Measurements from ENCODE around the gene MAD1L1.
A peak's percentile ranks its signal among the peaks of the same experiment; 100 is the strongest.

The MAD1L1 gene

GRCh38 chr7:2019461-2019710 lies 213.4 kb downstream of the MAD1L1 start:
- Histone ChIP-seq H3K23ac (ENCODE audit: low read length) (no peak overlapping the region), H3K18ac (ENCODE audit: low read length) (no peak overlapping the region), H3K27ac (ENCODE audit: low read depth, low read length) (no peak overlapping the region), H3K79me1 (ENCODE audit: low read length) (no peaks in the 10 kb centered on the region), H4K12ac (ENCODE audit: low read depth, low read length) (no peak overlapping the region), H2BK120ac (ENCODE audit: insufficient read depth, low read length, poor library complexity) (no peak overlapping the region), H2BK5ac (ENCODE audit: low read depth, low read length, poor library complexity) (no peak overlapping the region), H3K4me2 (ENCODE audit: low read length) (no peak overlapping the region), H3K36me3 (ENCODE audit: control insufficient read depth in 1 of 2, insufficient read depth in 2 of 2, low read length in 2 of 2) (no peaks in the 10 kb centered on the region), H3K4me1 (ENCODE audit: control insufficient read depth in 1 of 2, insufficient read depth in 2 of 2, low read length in 2 of 2) (peaks cover 2 to 3% of the 10 kb centered on the region in 2 experiments), H3K4ac (ENCODE audit: low read depth, low read length) (no peak overlapping the region), H3K9me3 (ENCODE audit: insufficient read depth, low read depth, low read length) (peaks cover under 1% of the 10 kb centered on the region), H4K8ac (ENCODE audit: low read depth, low read length) (no peak overlapping the region), H2BK12ac (ENCODE audit: low read length) (no peak overlapping the region), H3K79me2 (ENCODE audit: control insufficient read depth, insufficient read depth, low read length, poor library complexity) (peaks cover 2% of the 10 kb centered on the region), H3K14ac (ENCODE audit: low read length) (no peak overlapping the region), H2AFZ (ENCODE audit: insufficient read depth, low read length, poor library complexity) (no peak overlapping the region), H3K27me3 (ENCODE audit: insufficient read depth, low read length) (no peaks in the 10 kb centered on the region), H2AK5ac (ENCODE audit: low read length) (no peak overlapping the region), H3K4me3 (ENCODE audit: low read depth, low read length) (no peak overlapping the region), H3K9ac (ENCODE audit: low read length) (no peak overlapping the region), H4K91ac (ENCODE audit: low read depth, low read length) (no peak overlapping the region)
- no CpG with 5 or more reads among the region's 10 CpGs for WGBS (ENCODE audit: extremely low coverage, insufficient coverage, insufficient read length)
- no peak for DNase-seq

GRCh38 chr7:2018569-2019460 lies 213.9 kb downstream of the MAD1L1 start:
- H3K27ac ChIP-seq (ENCODE audit: low read depth, low read length) = no peak overlapping the region
- H3K4ac ChIP-seq (ENCODE audit: low read depth, low read length) = no peak overlapping the region
- WGBS (ENCODE audit: extremely low coverage, insufficient coverage, insufficient read length) = no CpG with 5 or more reads among the region's 28 CpGs
- no peaks in the 10 kb centered on the region for H3K79me1 ChIP-seq (ENCODE audit: low read length)
- H3K4me1 ChIP-seq (ENCODE audit: control insufficient read depth in 1 of 2, insufficient read depth in 2 of 2, low read length in 2 of 2) = peaks cover 2 to 3% of the 10 kb centered on the region in 2 experiments
- no peak overlapping the region for H2BK120ac ChIP-seq (ENCODE audit: insufficient read depth, low read length, poor library complexity)
- no peak overlapping the region for H2AFZ ChIP-seq (ENCODE audit: insufficient read depth, low read length, poor library complexity)
- H4K8ac ChIP-seq (ENCODE audit: low read depth, low read length) = peak overlapping the region; percentile 2
- H3K4me3 ChIP-seq (ENCODE audit: low read depth, low read length) = no peak overlapping the region
- no peak overlapping the region for H3K23ac ChIP-seq (ENCODE audit: low read length)
- no peak overlapping the region for H2BK5ac ChIP-seq (ENCODE audit: low read depth, low read length, poor library complexity)
- no peak overlapping the region for H3K14ac ChIP-seq (ENCODE audit: low read length)
- no peaks in the 10 kb centered on the region for H3K27me3 ChIP-seq (ENCODE audit: insufficient read depth, low read length)
- no peak overlapping the region for H4K12ac ChIP-seq (ENCODE audit: low read depth, low read length)
- peak in 1 of 2 donors; percentile 25 for DNase-seq
- H2BK12ac ChIP-seq (ENCODE audit: low read length) = no peak overlapping the region
- no peaks in the 10 kb centered on the region for H3K36me3 ChIP-seq (ENCODE audit: control insufficient read depth in 1 of 2, insufficient read depth in 2 of 2, low read length in 2 of 2)
- H3K79me2 ChIP-seq (ENCODE audit: control insufficient read depth, insufficient read depth, low read length, poor library complexity) = peaks cover 2% of the 10 kb centered on the region
- no peak overlapping the region for H3K9ac ChIP-seq (ENCODE audit: low read length)
- no peak overlapping the region for H2AK5ac ChIP-seq (ENCODE audit: low read length)
- H3K9me3 ChIP-seq (ENCODE audit: insufficient read depth, low read depth, low read length) = no peaks in the 10 kb centered on the region
- H3K4me2 ChIP-seq (ENCODE audit: low read length) = no peak overlapping the region
- no peak overlapping the region for H3K18ac ChIP-seq (ENCODE audit: low read length)
- H4K91ac ChIP-seq (ENCODE audit: low read depth, low read length) = no peak overlapping the region

DNA sequence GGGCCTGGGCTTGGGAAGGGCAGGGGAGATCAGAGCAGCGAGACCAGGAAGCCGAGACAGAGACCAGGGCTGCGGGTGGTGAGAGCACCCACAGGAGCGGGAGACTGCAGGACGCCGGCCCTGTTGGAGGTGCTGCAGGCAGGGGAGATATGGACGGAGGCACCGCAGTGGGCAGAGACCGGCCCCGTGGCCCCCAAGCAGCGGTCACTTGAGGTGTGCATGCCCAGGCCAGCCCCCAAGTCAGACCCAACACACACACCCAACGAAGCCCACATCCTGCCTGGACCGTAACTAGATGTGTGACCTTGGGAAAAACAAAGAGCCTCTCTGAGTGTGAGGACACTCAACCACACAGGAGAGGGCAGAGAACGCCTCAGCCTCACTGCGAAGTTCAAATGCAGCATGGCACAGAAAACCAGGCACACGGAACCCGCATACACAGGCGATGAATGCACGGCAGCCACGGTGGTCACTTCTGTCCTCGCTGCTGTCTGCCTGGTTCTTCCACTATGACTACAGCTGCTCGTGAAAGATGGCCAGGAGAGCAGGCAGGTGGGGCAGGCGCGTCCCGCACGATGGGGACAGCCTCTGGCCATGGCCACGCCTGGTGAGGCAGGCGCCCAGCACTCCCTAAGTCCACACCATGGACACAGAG lies 214.7 kb downstream of the MAD1L1 start:
- Histone ChIP-seq H3K23ac (ENCODE audit: low read length) (no peak overlapping the region), H2BK120ac (ENCODE audit: insufficient read depth, low read length, poor library complexity) (no peak overlapping the region), H3K27ac (ENCODE audit: low read depth, low read length) (no peak overlapping the region), H2BK5ac (ENCODE audit: low read depth, low read length, poor library complexity) (no peak overlapping the region), H3K9ac (ENCODE audit: low read length) (no peak overlapping the region), H3K18ac (ENCODE audit: low read length) (no peak overlapping the region), H3K27me3 (ENCODE audit: insufficient read depth, low read length) (no peaks in the 10 kb centered on the region), H2AFZ (ENCODE audit: insufficient read depth, low read length, poor library complexity) (no peak overlapping the region), H4K91ac (ENCODE audit: low read depth, low read length) (no peak overlapping the region), H3K4me2 (ENCODE audit: low read length) (no peak overlapping the region), H3K4ac (ENCODE audit: low read depth, low read length) (no peak overlapping the region), H4K12ac (ENCODE audit: low read depth, low read length) (no peak overlapping the region), H3K14ac (ENCODE audit: low read length) (no peak overlapping the region), H4K8ac (ENCODE audit: low read depth, low read length) (no peak overlapping the region), H3K4me1 (ENCODE audit: control insufficient read depth in 1 of 2, insufficient read depth in 2 of 2, low read length in 2 of 2) (peaks cover 2 to 3% of the 10 kb centered on the region in 2 experiments), H2BK12ac (ENCODE audit: low read length) (no peak overlapping the region), H3K79me2 (ENCODE audit: control insufficient read depth, insufficient read depth, low read length, poor library complexity) (peaks cover 2% of the 10 kb centered on the region), H3K36me3 (ENCODE audit: control insufficient read depth in 1 of 2, insufficient read depth in 2 of 2, low read length in 2 of 2) (peaks cover 3 to 4% of the 10 kb centered on the region in 2 experiments), H3K4me3 (ENCODE audit: low read depth, low read length) (no peak overlapping the region), H2AK5ac (ENCODE audit: low read length) (no peak overlapping the region), H3K9me3 (ENCODE audit: insufficient read depth, low read depth, low read length) (no peaks in the 10 kb centered on the region), H3K79me1 (ENCODE audit: low read length) (no peaks in the 10 kb centered on the region)
- WGBS (ENCODE audit: extremely low coverage, insufficient coverage, insufficient read length) = no CpG with 5 or more reads among the region's 28 CpGs
- no peak for DNase-seq

GRCh38 chr7:2017481-2017891 lies 215.3 kb downstream of the MAD1L1 start:
- H3K4ac ChIP-seq (ENCODE audit: low read depth, low read length) = no peak overlapping the region
- H3K18ac ChIP-seq (ENCODE audit: low read length) = no peak overlapping the region
- no peaks in the 10 kb centered on the region for H3K27me3 ChIP-seq (ENCODE audit: insufficient read depth, low read length)
- H4K12ac ChIP-seq (ENCODE audit: low read depth, low read length) = no peak overlapping the region
- H3K9me3 ChIP-seq (ENCODE audit: insufficient read depth, low read depth, low read length) = no peaks in the 10 kb centered on the region
- H3K36me3 ChIP-seq (ENCODE audit: control insufficient read depth in 1 of 2, insufficient read depth in 2 of 2, low read length in 2 of 2) = peaks cover 3 to 8% of the 10 kb centered on the region in 2 experiments
- no peak overlapping the region for H2BK12ac ChIP-seq (ENCODE audit: low read length)
- no peak overlapping the region for H2BK120ac ChIP-seq (ENCODE audit: insufficient read depth, low read length, poor library complexity)
- H2AK5ac ChIP-seq (ENCODE audit: low read length) = no peak overlapping the region
- H3K27ac ChIP-seq (ENCODE audit: low read depth, low read length) = no peak overlapping the region
- peak in 1 of 2 donors; percentile 34 for DNase-seq
- no peak overlapping the region for H3K14ac ChIP-seq (ENCODE audit: low read length)
- H3K79me2 ChIP-seq (ENCODE audit: control insufficient read depth, insufficient read depth, low read length, poor library complexity) = peaks cover 2% of the 10 kb centered on the region
- H3K4me3 ChIP-seq (ENCODE audit: low read depth, low read length) = no peak overlapping the region
- H3K79me1 ChIP-seq (ENCODE audit: low read length) = no peaks in the 10 kb centered on the region
- no peak overlapping the region for H4K91ac ChIP-seq (ENCODE audit: low read depth, low read length)
- H4K8ac ChIP-seq (ENCODE audit: low read depth, low read length) = no peak overlapping the region
- H3K23ac ChIP-seq (ENCODE audit: low read length) = no peak overlapping the region
- no peak overlapping the region for H3K4me2 ChIP-seq (ENCODE audit: low read length)
- H2AFZ ChIP-seq (ENCODE audit: insufficient read depth, low read length, poor library complexity) = no peak overlapping the region
- no CpG with 5 or more reads among the region's 18 CpGs for WGBS (ENCODE audit: extremely low coverage, insufficient coverage, insufficient read length)
- H2BK5ac ChIP-seq (ENCODE audit: low read depth, low read length, poor library complexity) = no peak overlapping the region
- H3K4me1 ChIP-seq (ENCODE audit: control insufficient read depth in 1 of 2, insufficient read depth in 2 of 2, low read length in 2 of 2) = peaks cover 2 to 3% of the 10 kb centered on the region in 2 experiments
- no peak overlapping the region for H3K9ac ChIP-seq (ENCODE audit: low read length)

Measured in trophoblast cell (in vitro differentiated cells and primary cell).